H1 (cell line): Measurements from ENCODE around the gene PSMC5. TPM values are rescaled to one million over a fixed set of nuclear protein-coding genes. Genes with fewer than 3 reads are reported as not detected.

Experiments
- CTCF ChIA-PET: fragments of 300-600 bp; sonication (Branson Sonifier 250); formaldehyde crosslinking; loops from one replicate; lab custom pipeline; 2021; ENCODE audit not compliant: partially characterized antibody; lab: Charles Lee
- POLR2A ChIA-PET: fragments of 300-600 bp; sonication (Branson Sonifier 250); formaldehyde crosslinking; loops from one replicate; lab custom pipeline; 2021; ENCODE audit warnings: inconsistent platforms; ENCODE audit not compliant: partially characterized antibody; lab: Charles Lee
- DNase-seq, 2 experiments: peaks; one replicate each; pipeline versions ENCODE4 v3.0.0 to v3.0.0-alpha.2; 2010 to 2022; ENCODE audit warnings: low spot score in 2 of 2, low read depth in 1 of 2, mixed read lengths in 1 of 2
- FAIRE-seq: peaks from 2 replicates; lab custom pipeline; 2011; peaks lifted over from hg19 to GRCh38; lab: Jason Lieb, UNC
- H2AFZ ChIP-seq: 2 replicates; pipeline ENCODE4 v1.8.1; 2012; ENCODE audit warnings: low read length, inconsistent platforms
- H2AK5ac ChIP-seq: 2 replicates; pipeline ENCODE4 v1.6.1; 2013; ENCODE audit warnings: low read depth, low read length
- H2BK120ac ChIP-seq: replicated peaks from 2 replicates; pipeline ENCODE3; 2013; ENCODE audit warnings: low read depth, low read length, inconsistent platforms
- H2BK12ac ChIP-seq: 2 replicates; pipeline ENCODE4 v1.6.1; 2013; ENCODE audit warnings: low read depth, low read length
- H2BK15ac ChIP-seq: 2 replicates; pipeline ENCODE4 v1.6.1; 2013; ENCODE audit warnings: low read length
- H2BK20ac ChIP-seq: 2 replicates; pipeline ENCODE4 v1.6.1; 2013; ENCODE audit warnings: low read length
- H2BK5ac ChIP-seq: 2 replicates; pipeline ENCODE4 v1.6.1; 2013; ENCODE audit warnings: low read depth, low read length
- H3K14ac ChIP-seq: 2 replicates; pipeline ENCODE4 v1.6.1; 2013; ENCODE audit warnings: inconsistent platforms; ENCODE audit not compliant: insufficient read length
- H3K18ac ChIP-seq: 2 replicates; pipeline ENCODE4 v1.6.1; 2013; ENCODE audit warnings: low read length; ENCODE audit errors: extremely low read depth
- H3K23ac ChIP-seq: 2 replicates; pipeline ENCODE4 v1.6.1; 2013; ENCODE audit warnings: inconsistent platforms; ENCODE audit not compliant: insufficient read length
- H3K23me2 ChIP-seq: 2 replicates; pipeline ENCODE4 v1.6.1; 2013; ENCODE audit warnings: low read depth, low read length
- H3K27ac ChIP-seq: 2 replicates; pipeline ENCODE4 v1.6.1; 2011; ENCODE audit warnings: low read depth, low read length, inconsistent platforms
- H3K27me3 ChIP-seq, 4 experiments: replicated peaks in 1 of 4; 1 replicate in 1 of 4; 2 replicates in 3 of 4; pipeline versions ENCODE4 v1.6.1 to v1.8.1; 2011 to 2013; ENCODE audit warnings: low read length in 3 of 4, mild to moderate bottlenecking in 3 of 4, inconsistent platforms in 2 of 4, mixed read lengths in 2 of 4, moderate library complexity in 1 of 4; ENCODE audit not compliant: control insufficient read depth in 3 of 4, insufficient read depth in 3 of 4; ENCODE audit errors: extremely low read depth in 1 of 4
- H3K36me3 ChIP-seq, 4 experiments: 2 replicates each; pipeline versions ENCODE4 v1.6.1 to v1.8.1; 2011 to 2013; ENCODE audit warnings: mild to moderate bottlenecking in 4 of 4, low read length in 3 of 4, moderate library complexity in 2 of 4, control low read depth in 1 of 4, inconsistent platforms in 1 of 4; ENCODE audit not compliant: insufficient read depth in 4 of 4, control insufficient read depth in 2 of 4
- H3K4ac ChIP-seq: replicated peaks from 2 replicates; pipeline ENCODE3; 2013; ENCODE audit warnings: low read length, low read depth, mixed read lengths, inconsistent platforms; ENCODE audit not compliant: insufficient read length
- H3K4me1 ChIP-seq, 4 experiments: replicated peaks in 1 of 4; 1 replicate in 1 of 4; 2 replicates in 3 of 4; pipeline versions ENCODE4 v1.6.1 to v1.8.1; 2011 to 2013; ENCODE audit warnings: low read length in 3 of 4, inconsistent platforms in 2 of 4, mixed read lengths in 1 of 4; ENCODE audit not compliant: insufficient read depth in 4 of 4, control insufficient read depth in 3 of 4
- H3K4me2 ChIP-seq, 2 experiments: 2 replicates each; pipeline versions ENCODE4 v1.6.1 to v1.8.1; 2011 to 2013; ENCODE audit warnings: low read depth in 2 of 2, low read length in 2 of 2, control low read depth in 1 of 2, inconsistent platforms in 1 of 2, mild to moderate bottlenecking in 1 of 2; ENCODE audit not compliant: insufficient read depth in 1 of 2
- H3K4me3 ChIP-seq, 4 experiments: fragments of 200-600, 300-600 bp in 1 of 4; sonication (generic), shearing (Covaris generic), sonication (Bioruptor Twin) in 1 of 4; 2 replicates each; pipeline versions ENCODE4 v1.5.1 to v1.8.1; 2011 to 2016; ENCODE audit warnings: low read length in 4 of 4, low read depth in 3 of 4, control low read depth in 2 of 4, inconsistent platforms in 2 of 4, mild to moderate bottlenecking in 2 of 4, mixed read lengths in 1 of 4, moderate library complexity in 1 of 4; ENCODE audit not compliant: insufficient read depth in 2 of 4; ENCODE audit errors: extremely low read depth in 1 of 4
- H3K56ac ChIP-seq: replicated peaks from 2 replicates; pipeline ENCODE3; 2013; ENCODE audit warnings: low read depth, mild to moderate bottlenecking, mixed read lengths, low read length, inconsistent platforms; ENCODE audit not compliant: insufficient read length
- H3K79me1 ChIP-seq: 2 replicates; pipeline ENCODE4 v1.6.1; 2013; ENCODE audit warnings: low read depth, low read length, control low read depth
- H3K79me2 ChIP-seq, 2 experiments: 2 replicates each; pipeline versions ENCODE4 v1.6.1 to v1.8.1; 2012 to 2013; ENCODE audit warnings: low read length in 2 of 2, mild to moderate bottlenecking in 2 of 2, inconsistent platforms in 1 of 2; ENCODE audit not compliant: insufficient read depth in 2 of 2, control insufficient read depth in 1 of 2
- H3K9ac ChIP-seq, 4 experiments: replicated peaks in 1 of 4; 1 replicate in 1 of 4; 2 replicates in 3 of 4; pipeline versions ENCODE4 v1.6.1 to v1.8.1; 2011 to 2013; ENCODE audit warnings: low read depth in 3 of 4, low read length in 3 of 4, control low read depth in 2 of 4, mild to moderate bottlenecking in 2 of 4, moderate library complexity in 2 of 4, inconsistent platforms in 1 of 4; ENCODE audit errors: extremely low read depth in 1 of 4
- H3K9me3 ChIP-seq, 2 experiments: 2 replicates each; pipeline versions ENCODE4 v1.6.1 to v1.8.1; 2012 to 2013; ENCODE audit warnings: mild to moderate bottlenecking in 2 of 2, moderate library complexity in 2 of 2, control low read depth in 1 of 2, inconsistent platforms in 1 of 2, low read depth in 1 of 2, low read length in 1 of 2, mixed read lengths in 1 of 2; ENCODE audit not compliant: insufficient read depth in 2 of 2
- H4K20me1 ChIP-seq, 2 experiments: replicated peaks in 1 of 2; 2 replicates each; pipeline versions ENCODE3 to v1.8.1; 2011 to 2013; ENCODE audit warnings: inconsistent platforms in 2 of 2, low read length in 2 of 2, mild to moderate bottlenecking in 1 of 2; ENCODE audit not compliant: insufficient read depth in 2 of 2, control insufficient read depth in 1 of 2
- H4K5ac ChIP-seq: 2 replicates; pipeline ENCODE4 v1.6.1; 2013; ENCODE audit warnings: low read length, low read depth, mixed read lengths, inconsistent platforms; ENCODE audit not compliant: insufficient read length
- H4K8ac ChIP-seq: 2 replicates; pipeline ENCODE4 v1.8.0; 2013; ENCODE audit warnings: mild to moderate bottlenecking, moderate library complexity, low read length, inconsistent platforms; ENCODE audit not compliant: insufficient read depth; ENCODE audit errors: extremely low read depth
- H4K91ac ChIP-seq: replicated peaks from 2 replicates; pipeline ENCODE3; 2013; ENCODE audit warnings: low read length, mixed read lengths, inconsistent platforms; ENCODE audit not compliant: insufficient read length
- BCL11A ChIP-seq, 2 experiments: IDR thresholded peaks; one replicate each; pipeline ENCODE4 v1.6.1; 2011; ENCODE audit warnings: low read depth in 2 of 2, low read length in 2 of 2, mild to moderate bottlenecking in 2 of 2
- EP300 ChIP-seq, 2 experiments: IDR thresholded peaks; 1 replicate in 1 of 2; 2 replicates in 1 of 2; pipeline ENCODE4 v1.6.1; 2011 to 2012; ENCODE audit warnings: low read depth in 2 of 2, low read length in 2 of 2, mild to moderate bottlenecking in 2 of 2, borderline replicate concordance in 1 of 2, inconsistent platforms in 1 of 2, moderate library complexity in 1 of 2
- JUN ChIP-seq: IDR thresholded peaks from 2 replicates; pipeline ENCODE4 v1.6.1; 2011; ENCODE audit warnings: low read depth, mild to moderate bottlenecking, improper control_type of control experiment, low read length
- MAX ChIP-seq: IDR thresholded peaks from 2 replicates; pipeline ENCODE4 v1.6.1; 2012; ENCODE audit warnings: inconsistent platforms
- POLR2AphosphoS5 ChIP-seq: IDR thresholded peaks from 2 replicates; pipeline ENCODE4 v1.6.1; 2011; ENCODE audit warnings: low read depth, low read length
- WGBS, 2 experiments: shearing (Covaris generic) in 1 of 2; methylation state at CpG; one replicate each; pipeline versions ENCODE4 v1.1.6 to v1.1.7; 2013 to 2015; ENCODE audit warnings: low lambda C conversion rate in 2 of 2, mixed read lengths in 2 of 2, inconsistent platforms in 1 of 2, low coverage in 1 of 2, missing lambda C conversion rate in 1 of 2; ENCODE audit not compliant: insufficient replicate concordance in 2 of 2, insufficient coverage in 1 of 2, insufficient read length in 1 of 2; ENCODE audit errors: extremely low coverage in 1 of 2, missing lambda C conversion rate in 1 of 2; 5-methylcytosine and 5-hydroxymethylcytosine counted together
- polyA plus RNA-seq, 7 experiments: library from polyadenylated mRNA; depleted of rRNA in 3 of 7; stranded (reverse) in 5 of 7; unstranded in 2 of 7; fragments of >200 nt in 5 of 7; fragments of 200-250 nt in 2 of 7; gene quantifications; 1 replicate in 5 of 7; 2 replicates in 1 of 7; 4 replicates in 1 of 7; pipeline versions ENCODE4 v1.2.1 to v1.2.3, GENCODE V29; 2011 to 2013; ENCODE audit warnings: missing spikeins in 2 of 7, mixed read lengths in 2 of 7
- total RNA-seq: library from RNA; stranded (reverse); fragmentation: NEBNext Ultra II Directional; extraction: Animal tissue kit (Norgen Biotek cat#: 25700); gene quantifications from 2 replicates; pipeline ENCODE4 v1.2.1, GENCODE V29; 2021

Gene PSMC5
- total and polyA plus RNA-seq, 2 of the 8 experiments (the other 6 are each of a cell fraction or from before 2014, with no cell fraction given), result 172 to 180 TPM

GRCh38 chr17:63820963-63821561 is 6.2 kb upstream of the PSMC5 start:
- Histone ChIP-seq H3K4ac (no peak overlapping the region), H4K8ac (no peak overlapping the region), H2AFZ (no peak overlapping the region), H2BK12ac (no peak overlapping the region), H4K5ac (no peak overlapping the region), H3K27me3 (no peaks in the 10 kb centered on the region), H3K4me2 (no peak overlapping the region), H4K20me1 (peaks cover 6 to 30% of the 10 kb centered on the region in 2 experiments), H3K18ac (no peak overlapping the region), H3K23ac (no peak overlapping the region), H3K23me2 (peaks cover under 1% of the 10 kb centered on the region), H3K36me3 (peaks cover 65 to 94% (median 90%) of the 10 kb centered on the region in 4 experiments), H3K9me3 (no peaks in the 10 kb centered on the region), H2BK120ac (no peak overlapping the region), H2BK15ac (no peak overlapping the region), H3K27ac (no peak overlapping the region), H3K79me1 (peaks cover 6% of the 10 kb centered on the region), H3K56ac (no peak overlapping the region), H2AK5ac (no peak overlapping the region), H3K4me3 (no peak overlapping the region), H2BK5ac (no peak overlapping the region), H3K4me1 (no peaks in the 10 kb centered on the region), H3K9ac (no peak overlapping the region), H3K79me2 (peaks cover 0 to 10% of the 10 kb centered on the region in 2 experiments; a peak in 2 of 4 replicates), H2BK20ac (no peak overlapping the region), H3K14ac (no peak overlapping the region), H4K91ac (no peak overlapping the region)
- FAIRE-seq, result no peak
- no peak for DNase-seq
- POLR2A ChIA-PET, result interaction anchor here (0.7 to 32.3 kb wide), 7 partner anchors 1 to 79 kb away, joined by 3 to 593 read pairs (median 4); partner anchors contain the start of genes CCDC47, DDX42, FTSJ3 and PSMC5
- CTCF ChIA-PET, result interaction anchor here (1.1 to 7.5 kb wide), 4 partner anchors 12 to 39 kb away, joined by 3 to 61 read pairs (median 8); no protein-coding TSS in a partner anchor
- WGBS, 2 experiments, result 95% methylated on average over 10 of the region's 10 CpGs; no CpG with 5 or more reads in 1 of the 2 experiments
- TF ChIP-seq MAX (no peak), POLR2AphosphoS5 (peak; percentile 62), BCL11A (IDR thresholded peaks at IDR 0.05; ENCODE audit: low read depth in 2 of 2, low read length in 2 of 2) (no peak), JUN (no peak), EP300 (IDR thresholded peaks at IDR 0.05; ENCODE audit: borderline replicate concordance in 1 of 2, low read depth in 2 of 2, low read length in 2 of 2) (no peak)
